T-helper 2 cell treated with Interferon-gamma antibody and Interleukin-4, amounts not matched to agents 5 μg/mL and 100 μg/mL, for 36 hours (primary cell): ENCODE data around the gene YIF1A.
"Not testable (repeated sequence)": the region's sequence is repeated elsewhere in the genome, so short reads cannot be mapped to it uniquely, and the experiment has no call there.

ENCODE experiments used
- DNase-seq: peaks from one replicate; pipeline ENCODE4 v3.0.0; 2021; ENCODE audit warnings: low spot score
- H3K27ac Mint-ChIP-seq: one replicate; pipeline ENCODE4 v1.8.0; 2021; ENCODE audit warnings: mild to moderate bottlenecking, mixed read lengths
- H3K27me3 Mint-ChIP-seq: one replicate; pipeline ENCODE4 v1.8.0; 2021; ENCODE audit warnings: low read depth, mixed read lengths
- H3K36me3 Mint-ChIP-seq: one replicate; pipeline ENCODE4 v1.8.0; 2021; ENCODE audit warnings: low read depth, mixed read lengths
- H3K4me1 Mint-ChIP-seq: one replicate; pipeline ENCODE4 v1.8.0; 2021; ENCODE audit warnings: low read depth, mixed read lengths
- H3K4me3 Mint-ChIP-seq: one replicate; pipeline ENCODE4 v1.8.0; 2022; ENCODE audit warnings: mild to moderate bottlenecking, moderate library complexity, mixed read lengths
- H3K9me3 Mint-ChIP-seq: one replicate; pipeline ENCODE4 v1.8.0; 2021; ENCODE audit warnings: mixed read lengths

Gene YIF1A

GRCh38 chr11:66310803-66311440, 22.0 kb upstream of the YIF1A start:
- H3K27me3 Mint-ChIP-seq, H3K9me3 Mint-ChIP-seq, H3K27ac Mint-ChIP-seq, H3K4me3 Mint-ChIP-seq, H3K4me1 Mint-ChIP-seq, DNase-seq, H3K36me3 Mint-ChIP-seq: not testable (repeated sequence)

- no peaks in the 10 kb centered on the region for H3K36me3 Mint-ChIP-seq
- no peak overlapping the region for H3K4me3 Mint-ChIP-seq
- no peak for DNase-seq
- H3K27me3 Mint-ChIP-seq = peaks cover 3% of the 10 kb centered on the region
- H3K27ac Mint-ChIP-seq = no peak overlapping the region
- H3K4me1 Mint-ChIP-seq = peaks cover 6% of the 10 kb centered on the region
- H3K9me3 Mint-ChIP-seq = no peaks in the 10 kb centered on the region
Observed at GRCh38 chr11:66310324-66310723, 21.4 kb upstream of the YIF1A start.

DNA sequence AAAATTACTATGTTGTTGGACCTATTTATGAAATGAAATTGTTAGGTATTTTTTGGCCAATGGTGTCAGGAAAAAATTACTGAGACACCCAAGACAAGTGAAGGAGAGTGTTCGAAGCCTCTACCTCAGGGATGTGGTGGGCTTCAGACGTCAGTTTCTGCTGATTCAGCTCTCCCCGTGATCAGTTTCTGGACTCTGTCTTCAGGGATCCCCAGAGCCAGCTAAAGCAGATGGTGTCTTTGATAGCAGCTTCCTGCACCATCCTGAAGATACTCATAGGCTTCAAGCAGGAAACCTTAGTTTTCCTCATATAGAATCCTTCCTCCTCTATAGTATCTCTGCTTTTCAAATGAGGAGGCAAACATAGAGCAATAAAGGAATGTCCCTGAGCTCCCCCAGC, 20.5 kb upstream of the YIF1A start:
- H3K27me3 Mint-ChIP-seq = peaks cover 3% of the 10 kb centered on the region
- no peak overlapping the region for H3K4me3 Mint-ChIP-seq
- H3K27ac Mint-ChIP-seq = no peak overlapping the region
- H3K36me3 Mint-ChIP-seq = no peaks in the 10 kb centered on the region
- H3K9me3 Mint-ChIP-seq = no peaks in the 10 kb centered on the region
- peaks cover 6% of the 10 kb centered on the region for H3K4me1 Mint-ChIP-seq
- DNase-seq = no peak

GRCh38 chr11:66302656-66303055, 13.7 kb upstream of the YIF1A start:
- no peak for DNase-seq
- H3K36me3 Mint-ChIP-seq = no peaks in the 10 kb centered on the region
- no peaks in the 10 kb centered on the region for H3K9me3 Mint-ChIP-seq

GRCh38 chr11:66299186-66299585, 10.2 kb upstream of the YIF1A start:
- no peaks in the 10 kb centered on the region for H3K36me3 Mint-ChIP-seq
- peaks cover 4% of the 10 kb centered on the region for H3K27me3 Mint-ChIP-seq
- H3K4me3 Mint-ChIP-seq = no peak overlapping the region
- H3K27ac Mint-ChIP-seq = no peak overlapping the region
- H3K9me3 Mint-ChIP-seq = no peaks in the 10 kb centered on the region
- no peaks in the 10 kb centered on the region for H3K4me1 Mint-ChIP-seq
- no peak for DNase-seq

More at GRCh38 chr11:66302656-66303055, 13.7 kb upstream of the YIF1A start:
- no peaks in the 10 kb centered on the region for H3K4me1 Mint-ChIP-seq
- no peak overlapping the region for H3K4me3 Mint-ChIP-seq
- H3K27me3 Mint-ChIP-seq = no peaks in the 10 kb centered on the region
- H3K27ac Mint-ChIP-seq = no peak overlapping the region

DNA sequence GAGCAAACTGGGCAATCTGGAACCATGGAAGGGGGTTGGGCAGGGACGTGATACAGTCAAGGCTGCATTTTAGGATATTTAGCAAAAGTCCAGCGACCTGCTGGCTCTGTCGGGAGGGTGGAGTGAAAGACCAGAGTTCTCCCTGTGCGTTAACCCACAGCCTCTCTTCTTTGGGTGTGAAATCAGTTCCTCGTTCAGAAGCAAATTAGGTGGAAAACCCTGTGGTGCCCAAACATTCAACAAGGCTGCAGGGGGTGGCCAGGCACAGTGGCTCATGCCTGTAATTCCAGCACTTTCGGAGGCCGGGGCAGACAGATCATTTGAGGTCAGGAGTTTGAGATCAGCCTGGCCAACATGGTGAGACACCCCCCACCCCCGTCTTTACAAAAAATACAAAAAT, 8.7 kb upstream of the YIF1A start:
- Mint-ChIP-seq H3K9me3 (no peaks in the 10 kb centered on the region), H3K27me3 (peaks cover 17% of the 10 kb centered on the region), H3K4me3 (no peak overlapping the region), H3K4me1 (peaks cover 2% of the 10 kb centered on the region), H3K27ac (no peak overlapping the region), H3K36me3 (peaks cover under 1% of the 10 kb centered on the region)
- DNase-seq = no peak

GRCh38 chr11:66294626-66295620, 6.0 kb upstream of the YIF1A start:
- Mint-ChIP-seq H3K27me3 (peaks cover 34% of the 10 kb centered on the region), H3K36me3 (peaks cover 1% of the 10 kb centered on the region), H3K4me3 (no peak overlapping the region), H3K27ac (no peak overlapping the region), H3K4me1 (peaks cover 5% of the 10 kb centered on the region), H3K9me3 (no peaks in the 10 kb centered on the region)
- DNase-seq = no peak

DNA sequence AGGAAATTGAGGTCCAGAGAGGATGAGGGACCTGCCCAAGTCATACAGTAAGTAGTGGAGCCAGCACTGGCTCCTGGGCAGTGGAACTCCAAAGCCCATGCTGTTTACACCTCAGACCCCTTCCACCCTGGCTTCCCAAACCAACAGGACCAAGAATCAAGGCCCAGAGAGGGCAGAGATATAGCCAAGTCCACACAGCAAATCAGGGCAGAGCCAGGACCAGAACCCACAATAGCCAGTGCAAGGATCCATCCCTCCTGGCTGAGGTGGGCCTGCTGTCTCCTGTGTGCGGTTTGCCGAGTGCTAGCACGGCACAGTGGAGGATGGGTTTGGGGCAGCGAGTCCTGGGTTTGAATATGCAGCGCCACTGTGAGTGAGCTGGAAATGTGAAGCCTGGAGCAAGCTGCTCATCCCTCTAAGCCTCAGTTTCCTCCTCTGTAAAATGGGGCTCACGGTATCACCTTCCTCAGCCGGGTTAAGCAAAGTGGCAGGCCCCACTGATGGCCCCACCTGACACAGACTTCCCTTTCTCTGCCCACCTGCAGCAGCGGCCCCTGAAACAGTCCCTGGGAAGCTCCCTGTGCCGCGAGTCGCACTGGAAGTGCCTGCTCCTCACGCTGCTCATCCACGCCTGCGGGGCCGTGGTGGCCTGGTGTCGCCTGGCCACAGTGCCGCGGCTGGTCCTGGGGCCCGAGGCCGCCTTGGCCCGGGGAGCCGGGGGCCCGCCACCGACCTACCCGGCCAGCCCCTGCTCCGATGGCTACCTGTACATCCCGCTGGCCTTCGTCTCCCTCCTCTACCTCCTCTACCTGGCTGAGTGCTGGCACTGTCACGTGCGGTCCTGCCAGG, 5.1 kb upstream of the YIF1A start:
- Mint-ChIP-seq H3K9me3 (no peaks in the 10 kb centered on the region), H3K36me3 (peaks cover 2% of the 10 kb centered on the region), H3K27ac (no peak overlapping the region), H3K4me3 (no peak overlapping the region), H3K27me3 (peaks cover 37% of the 10 kb centered on the region), H3K4me1 (peaks cover 13% of the 10 kb centered on the region)
- DNase-seq = no peak

DNA sequence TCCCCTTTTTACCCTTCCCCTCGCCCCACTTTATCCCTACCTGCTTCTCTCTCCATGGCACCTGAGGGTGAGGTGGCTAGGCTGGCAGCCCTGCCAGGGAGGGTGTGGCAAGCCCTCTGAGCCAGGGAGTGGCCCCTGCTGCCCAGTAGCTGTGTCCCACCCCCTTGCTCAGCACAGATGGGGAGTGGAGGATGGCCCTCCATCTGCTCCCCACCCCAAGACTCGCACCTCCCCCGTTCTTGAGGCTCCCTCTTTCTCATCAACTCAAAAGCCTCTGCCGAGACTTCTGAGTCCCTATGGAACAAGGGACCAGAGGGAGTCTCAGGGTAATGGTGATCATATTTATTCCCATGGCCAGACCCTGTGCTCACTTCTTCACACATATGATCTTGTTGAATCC, 4.4 kb upstream of the YIF1A start:
- Mint-ChIP-seq H3K27ac (no peak overlapping the region), H3K4me3 (peak overlapping the region; percentile 15), H3K9me3 (no peaks in the 10 kb centered on the region), H3K27me3 (peaks cover 37% of the 10 kb centered on the region), H3K4me1 (peaks cover 13% of the 10 kb centered on the region), H3K36me3 (peaks cover 3% of the 10 kb centered on the region)
- DNase-seq = no peak

DNA sequence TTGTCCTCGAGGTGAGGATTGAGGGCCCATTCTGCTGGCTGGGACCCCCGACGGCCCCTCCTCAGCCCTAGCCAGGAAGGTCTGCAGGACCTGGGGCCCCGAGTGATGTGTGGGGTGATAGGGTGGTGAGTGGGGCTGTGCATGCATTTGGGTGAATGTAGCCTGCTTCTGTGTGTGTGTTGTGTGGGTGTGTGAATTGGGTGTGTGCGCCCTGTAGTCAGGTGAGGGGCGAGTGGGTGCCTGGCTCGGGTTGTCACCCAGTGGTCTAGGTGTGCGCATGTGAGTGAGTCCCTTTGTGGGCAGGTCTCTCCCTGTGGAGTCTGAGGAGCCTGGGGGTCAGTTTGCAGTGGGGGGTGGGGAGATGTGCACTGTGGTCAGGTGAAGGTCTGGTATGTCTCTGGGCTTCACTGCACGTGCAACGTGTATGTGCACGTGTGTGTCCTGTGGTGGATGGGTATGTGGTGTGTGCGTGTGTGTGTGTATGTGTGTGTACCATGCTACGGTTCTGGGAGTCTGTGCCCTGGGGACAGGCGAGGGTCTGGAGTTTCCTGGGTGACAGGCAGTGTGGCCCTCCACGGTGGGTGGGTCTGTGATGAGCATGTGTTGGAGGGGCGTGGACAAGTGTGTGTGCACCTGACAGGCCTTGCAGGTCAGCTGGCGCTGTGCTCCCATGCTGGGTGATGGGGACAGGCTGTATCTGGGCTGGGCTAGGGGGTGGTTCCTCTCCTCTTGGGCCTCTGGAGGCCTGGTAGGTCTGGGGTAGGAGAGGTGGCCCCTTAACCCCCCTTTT, 3.8 kb upstream of the YIF1A start:
- no peaks in the 10 kb centered on the region for H3K9me3 Mint-ChIP-seq
- H3K27me3 Mint-ChIP-seq = peaks cover 37% of the 10 kb centered on the region
- peaks cover 3% of the 10 kb centered on the region for H3K36me3 Mint-ChIP-seq
- no peak for DNase-seq
- peaks cover 13% of the 10 kb centered on the region for H3K4me1 Mint-ChIP-seq
- H3K27ac Mint-ChIP-seq = no peak overlapping the region
- peak overlapping the region; percentile 37 for H3K4me3 Mint-ChIP-seq

DNA sequence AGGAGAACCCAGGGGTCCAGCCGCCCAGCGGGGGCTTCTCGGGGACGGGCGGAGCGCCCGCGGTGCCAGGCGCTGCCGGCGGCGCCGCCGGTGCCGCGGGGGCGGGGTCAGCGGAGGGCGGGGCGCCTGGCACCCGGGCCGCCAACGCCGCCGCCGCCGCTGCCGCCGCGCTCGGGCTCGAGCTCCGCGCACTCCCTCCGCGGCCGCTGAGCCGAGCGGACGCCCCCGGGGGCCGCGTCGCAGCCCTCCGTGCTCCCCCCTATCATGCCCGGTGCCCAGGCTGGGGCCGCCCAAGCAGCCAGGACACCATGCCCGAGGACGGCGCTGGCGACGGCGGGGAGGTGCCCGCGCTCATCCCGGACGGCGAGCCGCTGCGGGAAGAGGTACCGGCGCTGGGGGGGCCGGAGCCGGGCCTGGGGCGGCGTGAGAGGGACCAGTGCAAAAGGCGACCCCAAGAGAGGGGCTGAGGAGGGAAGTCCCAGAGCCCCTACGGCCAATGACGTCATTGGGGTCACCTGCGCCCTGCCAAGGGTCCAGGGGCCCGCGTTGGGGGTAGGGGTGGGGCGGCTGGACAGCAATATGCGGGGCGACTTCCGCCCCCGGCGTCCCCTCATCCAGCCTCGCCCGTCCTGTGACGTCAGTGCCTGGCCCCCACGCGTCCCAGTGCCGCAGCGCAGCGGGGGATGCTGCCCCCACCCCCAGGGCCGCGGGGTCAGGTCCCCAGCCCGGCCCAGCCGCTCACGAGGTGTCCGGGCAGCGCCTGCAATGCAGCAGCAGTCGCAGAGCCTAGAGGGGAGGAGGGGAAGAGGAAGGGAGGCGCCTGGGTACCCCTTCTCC, 3.0 kb upstream of the YIF1A start, which contains the start of gene TMEM151A:
Gene TMEM151A (plus strand): TSS at position 189 of the 837 bp plus-strand sequence. CDS start 120 bp downstream, at position 309.
- DNase-seq = no peak
- peak within 1 kb of the TSS; percentile 87 for H3K4me3 Mint-ChIP-seq
- H3K9me3 Mint-ChIP-seq = no peaks in the 10 kb centered on the region
- peaks cover 16% of the 10 kb centered on the region for H3K4me1 Mint-ChIP-seq
- no peak within 1 kb of the TSS for H3K27ac Mint-ChIP-seq
- peaks cover 37% of the 10 kb centered on the region for H3K27me3 Mint-ChIP-seq
- H3K36me3 Mint-ChIP-seq = peaks cover 3% of the 10 kb centered on the region

- Mint-ChIP-seq H3K27me3 (peaks cover 36% of the 10 kb centered on the region), H3K4me1 (peaks cover 16% of the 10 kb centered on the region), H3K36me3 (peaks cover 3% of the 10 kb centered on the region), H3K4me3 (no peak overlapping the region), H3K27ac (no peak overlapping the region), H3K9me3 (no peaks in the 10 kb centered on the region)
- no peak for DNase-seq
Observed at GRCh38 chr11:66291303-66291705, 2.4 kb upstream of the YIF1A start.
